CD4-positive, alpha-beta T cell treated with Interleukin-12 subunit alpha and Interleukin-12 subunit beta, for 1 hour (primary cell): Measurements from ENCODE around the gene RAPGEFL1.
"Not testable (repeated sequence)": the region's sequence is repeated elsewhere in the genome, so short reads cannot be mapped to it uniquely, and the experiment has no call there.

Experiments used
- DNase-seq: peaks from one replicate; pipeline ENCODE4 v3.0.0-alpha.2; 2020

Gene RAPGEFL1, protein sequence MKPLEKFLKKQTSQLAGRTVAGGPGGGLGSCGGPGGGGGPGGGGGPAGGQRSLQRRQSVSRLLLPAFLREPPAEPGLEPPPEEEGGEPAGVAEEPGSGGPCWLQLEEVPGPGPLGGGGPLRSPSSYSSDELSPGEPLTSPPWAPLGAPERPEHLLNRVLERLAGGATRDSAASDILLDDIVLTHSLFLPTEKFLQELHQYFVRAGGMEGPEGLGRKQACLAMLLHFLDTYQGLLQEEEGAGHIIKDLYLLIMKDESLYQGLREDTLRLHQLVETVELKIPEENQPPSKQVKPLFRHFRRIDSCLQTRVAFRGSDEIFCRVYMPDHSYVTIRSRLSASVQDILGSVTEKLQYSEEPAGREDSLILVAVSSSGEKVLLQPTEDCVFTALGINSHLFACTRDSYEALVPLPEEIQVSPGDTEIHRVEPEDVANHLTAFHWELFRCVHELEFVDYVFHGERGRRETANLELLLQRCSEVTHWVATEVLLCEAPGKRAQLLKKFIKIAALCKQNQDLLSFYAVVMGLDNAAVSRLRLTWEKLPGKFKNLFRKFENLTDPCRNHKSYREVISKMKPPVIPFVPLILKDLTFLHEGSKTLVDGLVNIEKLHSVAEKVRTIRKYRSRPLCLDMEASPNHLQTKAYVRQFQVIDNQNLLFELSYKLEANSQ

DNA sequence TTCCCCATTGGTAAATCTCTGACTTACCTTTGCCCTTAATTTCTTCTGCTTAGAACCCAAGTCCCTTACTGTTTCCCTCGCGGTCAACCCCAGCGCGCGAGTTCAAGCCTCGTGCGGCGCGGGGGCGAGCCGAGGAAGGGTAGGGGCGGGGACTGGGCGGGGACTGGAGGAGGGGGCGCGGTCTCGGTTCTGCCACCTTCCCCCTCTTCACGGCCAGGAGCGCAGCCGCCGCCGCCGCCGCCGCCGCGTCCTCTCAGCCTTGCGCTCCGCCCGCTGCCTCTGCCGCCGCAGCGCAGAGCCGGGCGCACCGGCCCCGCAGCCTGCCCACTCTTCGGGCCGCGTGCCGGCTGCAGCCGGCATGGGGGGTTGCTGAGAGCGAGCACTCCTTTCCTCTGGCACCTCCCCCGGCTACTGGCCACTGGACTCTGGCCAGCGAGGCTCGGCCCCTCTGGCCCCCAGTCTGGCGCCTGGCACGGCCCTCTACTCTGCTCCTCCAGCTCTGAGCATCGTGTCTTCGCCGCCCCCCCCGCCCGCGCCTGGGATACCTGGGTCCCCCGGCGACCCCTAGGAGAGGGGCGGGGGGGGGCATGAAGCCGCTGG, at the start of gene RAPGEFL1:
Gene RAPGEFL1, plus strand, starts transcription at position 196 of the 600 bp plus-strand sequence. Its CDS starts 392 bp downstream, at position 588.
- peak; percentile 89 for DNase-seq

DNA sequence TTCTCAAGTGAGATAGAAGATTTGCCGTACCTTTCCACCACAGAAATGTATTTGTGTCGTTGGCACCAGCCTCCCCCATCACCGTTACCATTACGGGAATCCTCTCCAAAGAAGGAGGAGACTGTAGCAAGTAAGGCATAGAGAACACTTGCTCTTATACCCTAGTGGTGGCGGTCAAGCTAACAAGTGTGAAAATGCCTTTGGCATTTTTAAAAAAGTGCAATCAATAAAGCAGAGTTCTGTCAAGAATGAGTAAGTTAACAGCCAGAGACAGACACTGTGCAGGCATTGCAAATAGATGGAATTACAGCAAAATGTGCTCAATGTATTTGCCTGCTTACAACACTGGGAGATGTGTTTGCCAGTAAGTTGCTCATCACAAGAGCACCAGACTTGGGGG, 47.8 kb upstream of the RAPGEFL1 start:
- DNase-seq, result no peak

DNA sequence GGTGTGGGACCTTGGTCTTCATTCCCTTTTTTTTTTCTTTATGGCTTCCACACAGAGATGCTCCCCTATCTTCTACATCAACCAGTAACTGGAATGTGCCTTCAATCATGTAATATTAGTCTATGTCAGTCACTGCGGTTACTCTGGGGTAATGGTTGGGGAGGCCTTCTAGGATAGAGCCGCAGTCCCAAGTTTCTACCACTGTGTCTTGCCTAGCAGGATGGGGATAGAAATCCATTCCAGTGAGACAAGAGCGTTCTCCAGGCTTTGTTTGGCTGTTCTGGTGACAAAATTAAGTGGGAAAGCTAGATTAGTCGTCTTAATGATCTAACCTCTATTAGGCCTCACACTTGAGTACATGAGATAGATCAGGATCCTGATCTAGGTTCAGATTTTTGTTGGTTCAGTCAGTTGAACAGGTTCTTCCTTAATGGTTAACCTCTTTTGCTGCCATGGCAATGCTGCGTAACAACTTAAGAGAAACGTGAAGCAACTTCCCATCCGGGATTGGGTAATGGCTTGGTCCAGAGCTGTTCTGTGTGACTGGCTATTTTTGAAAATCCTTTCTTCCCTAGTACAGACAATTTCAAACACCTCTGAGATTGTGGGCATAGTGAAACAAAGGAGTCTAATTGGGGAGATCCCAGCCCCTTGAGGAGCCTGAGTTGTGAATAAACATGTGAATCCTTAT, 46.8 kb upstream of the RAPGEFL1 start:
- DNase-seq, result no peak

DNA sequence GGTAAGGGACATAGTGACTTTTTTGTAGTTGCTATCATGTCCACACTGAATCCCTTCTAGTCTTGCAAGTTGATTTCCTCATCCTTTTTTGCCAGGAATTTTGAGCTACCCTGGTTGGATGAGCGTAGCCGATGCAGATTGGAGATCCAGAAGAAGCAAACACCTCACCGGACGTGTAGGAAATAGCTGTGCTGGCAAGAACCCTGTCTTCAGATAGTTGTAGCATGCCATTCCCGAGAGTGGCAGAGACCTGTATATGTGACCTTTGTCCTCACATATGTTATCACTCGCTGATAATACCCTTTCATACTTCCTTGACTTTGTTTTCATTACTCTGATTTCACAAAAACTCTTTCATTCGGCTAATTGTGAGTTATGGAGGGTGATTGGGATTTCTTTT, 43.1 kb upstream of the RAPGEFL1 start:
- no peak for DNase-seq

DNA sequence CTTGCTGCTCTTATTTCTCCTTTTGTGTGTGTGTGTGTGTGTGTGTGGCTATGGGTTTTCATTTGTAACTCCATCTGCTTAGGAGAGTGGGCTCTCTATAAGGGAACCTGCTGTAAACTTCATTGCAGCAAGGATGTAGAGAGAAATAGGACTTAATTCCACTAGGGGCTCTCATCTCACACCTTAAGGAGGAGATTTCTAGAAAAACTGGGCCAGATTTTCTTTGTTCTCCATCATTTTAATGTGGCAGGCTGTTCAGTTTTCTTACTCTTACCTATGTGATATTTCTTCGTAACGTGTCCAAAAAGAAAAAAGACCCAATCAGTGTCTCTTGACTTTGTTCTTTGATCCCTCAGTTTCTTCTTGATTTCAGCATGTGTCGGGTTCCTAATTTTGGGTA, 41.5 kb upstream of the RAPGEFL1 start:
- no peak for DNase-seq

DNA sequence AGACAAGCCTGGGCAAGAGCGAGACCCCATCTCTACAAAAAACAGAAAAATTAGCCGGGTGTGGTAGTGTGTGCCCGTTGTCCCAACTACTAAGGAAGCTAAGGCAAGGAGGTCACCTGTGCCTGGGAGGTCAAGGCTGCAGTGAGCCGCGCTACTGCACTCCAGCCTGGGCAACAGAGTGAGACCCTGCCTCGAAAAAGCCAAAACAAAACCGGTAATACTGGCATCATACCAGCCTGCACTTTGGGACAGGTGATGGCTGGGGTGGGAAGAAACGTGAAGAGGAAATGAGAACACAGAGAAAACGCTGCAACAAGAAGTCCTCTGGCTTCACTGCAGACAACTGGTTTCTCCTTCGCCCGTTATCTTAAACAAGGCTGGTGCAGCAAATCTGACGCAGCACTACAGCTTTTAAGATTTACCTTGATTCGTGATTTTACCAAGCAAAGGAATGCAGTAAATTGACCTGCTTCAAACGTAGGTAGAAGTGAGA, 37.7 kb upstream of the RAPGEFL1 start:
- DNase-seq, result no peak

DNA sequence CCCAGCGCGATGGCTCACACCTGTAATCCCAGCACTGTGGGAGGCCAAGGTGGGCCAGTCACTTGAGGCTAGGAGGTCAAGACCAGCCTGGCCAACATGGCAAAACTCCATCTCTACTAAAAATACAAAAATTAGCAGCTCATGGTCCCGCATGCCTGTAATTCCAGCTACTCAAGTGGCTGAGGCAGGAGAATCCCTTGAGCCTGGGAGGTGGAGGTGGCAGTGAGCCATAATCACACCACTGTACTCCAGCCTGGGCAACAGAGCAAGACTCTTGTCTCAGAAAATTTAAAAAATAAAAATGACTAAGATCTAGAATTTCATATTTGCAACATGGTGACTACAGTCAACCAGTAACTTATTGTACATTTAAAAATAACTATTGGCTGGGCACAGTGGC, 34.1 kb upstream of the RAPGEFL1 start:
- not testable (repeated sequence) for DNase-seq

DNA sequence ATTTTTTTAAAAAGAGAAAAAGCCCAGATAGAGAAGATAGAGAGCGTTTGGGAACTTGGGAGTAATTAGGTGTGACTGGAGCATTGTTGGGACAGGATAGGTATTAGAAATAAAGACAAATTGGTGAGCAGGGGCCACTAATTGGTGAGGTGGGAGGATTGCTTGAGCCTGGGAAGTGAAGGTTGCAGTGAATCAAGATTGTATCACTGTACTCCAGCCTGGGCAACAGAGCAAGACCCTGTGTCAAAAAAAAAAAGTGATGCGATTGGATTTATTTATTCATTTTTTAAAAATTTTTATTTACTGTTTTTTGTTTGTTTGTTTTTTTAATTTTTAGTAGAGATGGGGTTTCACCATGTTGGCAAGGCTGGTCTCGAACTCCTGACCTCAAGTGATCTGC, 31.8 kb upstream of the RAPGEFL1 start:
- no peak for DNase-seq

DNA sequence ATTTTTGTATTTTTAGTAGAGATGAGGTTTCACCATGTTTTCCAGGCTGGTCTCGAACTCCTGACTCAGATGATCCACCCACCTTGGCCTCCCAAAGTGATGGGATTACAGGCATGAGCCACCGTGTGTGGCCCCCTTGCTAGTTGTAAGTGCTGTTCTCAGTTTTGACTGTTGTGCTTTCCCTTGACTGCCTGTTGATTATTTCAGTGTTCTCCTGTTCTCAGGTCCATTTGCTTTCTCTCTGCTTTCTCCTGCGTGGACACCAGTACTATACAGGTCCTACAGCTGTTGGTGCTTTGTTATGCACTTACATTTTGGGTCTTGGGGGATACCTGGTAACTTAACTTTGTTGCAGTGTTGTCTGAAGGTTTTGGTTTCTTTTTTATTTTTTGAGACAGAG, 28.7 kb upstream of the RAPGEFL1 start:
- DNase-seq, result no peak

DNA sequence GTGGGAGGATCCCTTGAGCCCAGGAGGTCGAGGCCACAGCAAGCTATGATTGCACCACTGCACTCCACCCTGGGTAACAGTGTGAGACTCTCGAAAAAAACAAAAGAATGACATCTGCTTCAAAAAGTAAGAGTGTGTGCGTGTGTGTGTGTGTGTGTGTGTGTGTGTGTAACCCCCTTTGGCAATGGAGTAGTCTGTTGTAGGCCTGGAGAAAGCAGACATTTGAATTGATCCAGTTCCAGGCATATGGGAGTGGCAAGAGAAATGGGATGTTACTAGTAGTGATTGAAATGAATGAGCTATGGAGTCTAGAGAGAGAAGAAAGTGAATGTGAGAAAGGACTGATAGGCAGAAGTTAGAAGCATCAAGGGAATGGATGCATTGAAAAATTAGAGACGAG, 27.0 kb upstream of the RAPGEFL1 start:
- no peak for DNase-seq

DNA sequence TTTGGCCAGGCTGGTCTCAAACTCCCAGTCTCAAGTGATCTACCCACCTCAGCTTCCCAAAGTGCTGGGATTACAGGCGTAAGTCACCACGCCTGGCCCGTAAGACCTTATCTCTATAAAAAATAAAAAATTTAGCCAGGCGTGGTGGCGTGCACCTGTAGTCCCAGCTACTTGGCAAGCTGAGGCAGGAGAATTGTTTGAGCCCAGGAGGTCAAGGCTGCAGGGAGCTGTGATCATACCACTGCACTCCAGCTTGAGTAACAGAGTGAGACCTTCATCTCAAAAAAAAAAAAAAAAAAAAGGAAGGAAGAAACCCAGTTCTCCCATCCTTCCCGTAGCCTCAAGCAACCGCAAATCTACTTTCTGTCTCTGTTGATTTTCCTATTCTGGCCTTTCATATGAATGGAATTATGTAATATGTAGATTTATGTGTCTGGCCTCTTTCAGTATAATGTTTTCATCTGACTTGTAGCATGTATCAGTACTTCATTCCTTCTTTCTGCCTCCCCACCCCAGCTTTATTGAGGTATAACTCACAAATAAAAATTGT, 25.8 kb upstream of the RAPGEFL1 start:
- no peak for DNase-seq

DNA sequence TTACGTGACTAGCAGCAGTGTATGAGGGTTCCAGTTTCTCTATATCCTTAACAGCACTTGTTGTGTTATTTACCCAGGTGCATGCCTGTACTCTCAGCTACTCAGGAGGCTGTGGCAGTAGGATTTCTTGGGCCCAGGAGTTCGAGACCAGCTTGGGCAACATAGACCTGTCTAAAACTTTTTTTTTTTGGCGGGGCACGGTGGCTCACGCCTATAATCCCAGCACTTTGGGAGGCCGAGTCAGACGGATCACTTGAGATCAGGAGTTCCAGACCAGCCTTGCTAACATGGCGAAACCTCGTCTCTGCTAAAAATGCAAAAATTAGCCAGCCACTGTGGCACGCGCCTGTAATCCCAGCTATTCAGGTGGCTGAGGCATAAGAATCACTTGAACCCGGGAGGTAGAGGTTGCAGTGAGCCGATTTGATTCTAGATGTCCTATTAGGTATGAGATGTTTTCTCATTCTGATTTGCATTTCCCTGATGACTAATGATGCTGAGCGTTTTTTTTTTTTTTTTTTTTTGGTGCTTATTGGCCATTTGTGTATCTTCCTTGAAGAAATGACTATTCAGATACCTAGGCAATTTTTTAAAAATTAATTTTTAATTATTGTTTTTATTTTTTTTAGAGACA, 23.6 kb upstream of the RAPGEFL1 start:
- DNase-seq, result no peak

DNA sequence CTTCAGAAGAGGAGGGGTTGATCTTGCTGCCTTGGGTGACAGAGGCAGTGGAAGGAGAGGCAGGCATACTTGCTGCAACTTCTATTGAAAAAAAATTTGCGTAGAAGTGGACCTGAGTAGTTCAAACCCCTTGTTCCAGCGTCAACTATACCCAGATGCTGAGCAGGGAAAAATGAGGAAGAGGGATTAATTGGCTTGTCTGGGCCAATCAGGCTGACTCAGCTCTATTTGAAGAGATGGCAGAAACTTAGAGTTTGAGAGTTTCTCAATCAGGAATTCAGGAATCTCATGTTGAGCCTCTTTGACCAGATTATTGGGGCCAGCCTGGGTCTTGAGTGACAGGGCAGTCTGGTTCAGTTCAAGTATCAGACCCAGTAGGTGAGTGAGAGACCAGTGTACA, 19.3 kb upstream of the RAPGEFL1 start:
- no peak for DNase-seq

DNA sequence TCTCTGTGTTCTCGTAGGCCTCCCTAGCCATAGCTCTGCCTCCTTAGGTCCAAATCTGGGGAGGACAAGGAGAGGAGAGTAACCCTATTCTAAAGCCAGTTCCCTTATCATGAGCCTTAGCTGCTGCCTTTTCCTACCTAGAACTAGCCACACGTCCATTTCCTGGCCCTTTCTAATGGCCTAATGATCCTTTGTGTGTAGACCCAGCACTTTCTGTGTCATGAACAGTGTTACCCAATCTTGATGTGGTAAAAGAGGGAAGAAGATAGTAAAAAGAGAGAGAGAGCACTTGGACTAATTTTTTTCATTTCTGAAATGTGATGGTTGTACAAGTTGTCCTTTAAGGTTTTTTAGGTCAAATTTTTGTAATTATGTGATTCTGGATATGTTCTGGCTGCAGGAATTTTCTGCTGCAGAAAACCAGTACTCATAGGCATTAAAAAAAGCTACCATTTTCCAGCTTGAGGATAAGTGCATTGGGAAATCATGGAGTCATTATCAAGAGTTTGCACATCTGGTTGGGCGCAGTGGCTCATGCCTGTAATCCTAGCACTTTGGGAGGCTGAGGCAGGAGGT, 18.7 kb upstream of the RAPGEFL1 start:
- no peak for DNase-seq

DNA sequence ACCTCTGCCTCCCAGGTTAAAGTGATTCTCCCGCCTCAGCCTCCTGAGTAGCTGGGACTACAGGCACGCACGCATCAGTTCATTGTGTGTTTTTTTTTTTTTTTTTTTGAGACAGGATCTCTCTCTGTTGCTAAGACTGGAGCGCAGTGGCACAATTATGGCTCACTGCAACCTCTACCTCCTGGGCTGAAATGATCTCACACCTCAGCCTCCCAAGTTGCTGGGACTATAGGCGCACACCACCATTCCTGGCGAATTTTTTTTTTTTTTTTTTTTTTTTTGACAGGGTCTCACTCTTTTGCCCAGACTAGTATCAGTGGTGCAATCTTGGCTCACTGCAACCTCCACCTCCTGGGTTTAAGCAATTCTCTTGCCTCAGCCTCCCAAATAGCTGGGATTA, 17.8 kb upstream of the RAPGEFL1 start:
- no peak for DNase-seq

DNA sequence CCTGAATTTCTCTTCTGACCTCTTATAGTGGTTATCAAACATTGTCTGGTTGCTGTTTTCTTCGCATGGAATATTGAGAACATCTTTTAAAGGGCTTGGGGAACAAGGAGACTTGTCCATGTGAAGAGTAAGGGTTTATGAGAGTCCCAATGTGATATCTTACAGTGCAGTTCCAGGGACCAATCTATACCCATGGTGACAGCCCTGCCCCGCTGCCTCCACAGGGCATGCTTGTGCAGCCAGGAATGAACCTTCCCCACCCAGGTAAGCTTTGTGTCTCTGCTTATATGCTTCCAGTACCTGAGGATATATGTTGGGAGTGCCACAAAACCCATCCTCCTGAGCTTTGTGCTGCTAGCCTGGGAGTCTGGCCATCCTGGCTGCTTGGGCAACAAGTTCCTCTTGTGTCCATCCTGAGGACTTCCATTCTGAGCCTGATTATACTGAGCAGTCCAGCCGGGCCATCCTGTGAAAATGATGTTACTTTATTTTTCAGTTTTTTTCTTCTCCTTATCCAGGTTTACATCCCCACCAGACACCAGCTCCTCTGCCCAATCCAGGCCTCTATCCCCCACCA, 9.5 kb upstream of the RAPGEFL1 start:
- no peak for DNase-seq

DNA sequence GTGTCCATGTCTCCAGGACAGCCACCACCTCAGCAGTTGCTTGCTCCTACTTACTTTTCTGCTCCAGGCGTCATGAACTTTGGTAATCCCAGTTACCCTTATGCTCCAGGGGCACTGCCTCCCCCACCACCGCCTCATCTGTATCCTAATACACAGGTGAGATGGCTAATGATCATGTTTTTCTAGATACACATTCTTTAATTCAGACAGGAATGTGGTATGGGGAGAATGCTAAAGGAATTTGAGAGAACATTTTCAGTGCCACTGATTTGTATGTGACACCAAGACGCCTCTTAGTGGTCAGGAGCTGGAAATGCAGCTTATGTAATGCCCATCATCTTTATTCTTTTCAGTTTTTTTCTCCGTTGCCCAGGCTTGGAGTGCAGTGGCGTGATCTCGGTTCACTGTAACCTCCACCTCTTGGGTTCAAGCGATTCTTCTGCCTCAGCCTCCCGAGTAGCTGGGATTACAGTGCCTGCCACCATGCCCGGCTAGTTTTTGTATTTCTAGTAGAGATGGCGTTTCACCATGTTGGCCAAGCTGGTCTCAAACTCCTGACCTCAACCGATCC, 8.9 kb upstream of the RAPGEFL1 start:
- peak; percentile 73 for DNase-seq

DNA sequence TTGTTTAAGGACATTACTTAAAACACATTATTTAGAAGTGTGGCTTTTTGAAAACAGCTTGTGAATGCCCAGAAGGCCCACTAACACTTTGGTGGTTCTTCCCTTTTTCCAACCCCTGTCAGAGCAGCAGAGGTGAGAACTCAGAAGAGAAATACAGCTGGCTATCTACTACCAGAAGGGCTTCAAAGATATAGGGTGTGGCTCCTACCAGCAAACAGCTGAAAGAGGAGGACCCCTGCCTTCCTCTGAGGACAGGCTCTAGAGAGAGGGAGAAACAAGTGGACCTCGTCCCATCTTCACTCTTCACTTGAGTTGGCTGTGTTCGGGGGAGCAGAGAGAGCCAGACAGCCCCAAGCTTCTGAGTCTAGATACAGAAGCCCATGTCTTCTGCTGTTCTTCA, 6.9 kb upstream of the RAPGEFL1 start:
- no peak for DNase-seq

DNA sequence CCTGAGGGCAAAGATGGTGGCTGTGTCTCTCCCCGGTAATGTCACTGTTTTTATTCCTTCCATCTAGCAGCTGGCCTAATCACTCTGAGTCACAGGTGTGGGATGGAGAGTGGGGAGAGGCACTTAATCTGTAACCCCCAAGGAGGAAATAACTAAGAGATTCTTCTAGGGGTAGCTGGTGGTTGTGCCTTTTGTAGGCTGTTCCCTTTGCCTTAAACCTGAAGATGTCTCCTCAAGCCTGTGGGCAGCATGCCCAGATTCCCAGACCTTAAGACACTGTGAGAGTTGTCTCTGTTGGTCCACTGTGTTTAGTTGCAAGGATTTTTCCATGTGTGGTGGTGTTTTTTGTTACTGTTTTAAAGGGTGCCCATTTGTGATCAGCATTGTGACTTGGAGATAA, 5.5 kb upstream of the RAPGEFL1 start:
- no peak for DNase-seq

DNA sequence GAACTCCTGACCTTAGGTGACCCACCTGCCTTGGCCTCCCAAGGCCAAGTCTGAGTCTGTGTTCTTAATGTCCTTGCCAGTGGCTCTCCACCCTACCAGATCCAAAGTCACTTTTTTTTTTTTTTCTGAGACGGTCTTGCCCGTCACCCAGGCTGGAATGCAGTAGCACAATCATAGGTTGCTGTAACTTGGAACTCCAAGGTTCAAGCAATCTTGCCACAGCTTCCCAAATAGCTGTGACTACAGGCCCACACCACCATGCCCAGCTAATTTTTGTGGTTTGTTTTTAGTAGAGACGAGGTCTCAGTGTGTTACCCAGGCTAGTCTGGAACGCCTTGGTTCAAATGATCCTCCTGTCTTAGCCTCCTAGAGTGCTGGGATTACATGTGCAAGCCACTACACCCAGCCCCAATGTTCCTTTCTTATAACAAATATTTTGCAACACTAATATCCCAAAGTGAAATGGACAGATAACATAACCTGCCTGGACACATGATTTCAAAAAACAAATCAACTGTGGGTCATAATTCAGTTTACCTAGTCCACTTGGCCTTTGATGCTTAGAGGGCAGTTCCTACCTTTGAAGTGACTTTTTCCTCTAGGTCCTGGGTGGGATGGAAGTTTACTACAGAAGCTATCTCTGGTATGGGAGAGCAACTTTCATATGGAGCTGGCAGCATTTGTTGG, 4.0 kb upstream of the RAPGEFL1 start:
- no peak for DNase-seq

DNA sequence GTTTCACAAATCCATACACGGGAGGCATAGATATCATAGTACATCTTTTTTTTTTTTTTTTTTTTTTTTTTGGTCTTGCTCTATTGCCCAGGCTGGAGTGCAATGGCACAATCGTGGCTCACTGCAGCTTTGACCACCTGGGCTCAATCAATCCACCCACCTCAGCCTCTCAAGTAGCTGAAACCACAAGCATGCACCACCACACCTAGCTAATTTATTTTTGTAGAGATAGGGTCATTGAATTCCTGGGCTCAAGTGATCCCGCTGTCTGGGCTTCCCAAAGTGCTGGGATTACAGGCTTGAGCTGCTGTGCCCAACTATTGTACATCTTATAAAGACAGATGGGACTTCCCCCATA, 3.5 kb upstream of the RAPGEFL1 start:
- DNase-seq, result no peak
